CD1c-positive myeloid dendritic cell (primary cell): ENCODE data around the gene GATC.
"Not testable (repeated sequence)": the region's sequence is repeated elsewhere in the genome, so short reads cannot be mapped to it uniquely, and the experiment has no call there.

Source experiments
- DNase-seq: peaks from one replicate; pipeline ENCODE4 v3.0.0-alpha.2; 2016; ENCODE audit errors: extremely low spot score

GATC gene

GRCh38 chr12:120437735-120438494, 8.3 kb upstream of the GATC start, which contains the start of gene COX6A1:
Gene COX6A1, plus strand, starts transcription at chr12:120438113. Its CDS starts 14 bp downstream, at chr12:120438127.
- DNase-seq, result peak; percentile 98

- peak; percentile 6 for DNase-seq
Measured at GRCh38 chr12:120438495-120439198, 7.6 kb upstream of the GATC start.

- DNase-seq, result peak; percentile 74
Measured at GRCh38 chr12:120439646-120440247, 6.5 kb upstream of the GATC start.

DNA sequence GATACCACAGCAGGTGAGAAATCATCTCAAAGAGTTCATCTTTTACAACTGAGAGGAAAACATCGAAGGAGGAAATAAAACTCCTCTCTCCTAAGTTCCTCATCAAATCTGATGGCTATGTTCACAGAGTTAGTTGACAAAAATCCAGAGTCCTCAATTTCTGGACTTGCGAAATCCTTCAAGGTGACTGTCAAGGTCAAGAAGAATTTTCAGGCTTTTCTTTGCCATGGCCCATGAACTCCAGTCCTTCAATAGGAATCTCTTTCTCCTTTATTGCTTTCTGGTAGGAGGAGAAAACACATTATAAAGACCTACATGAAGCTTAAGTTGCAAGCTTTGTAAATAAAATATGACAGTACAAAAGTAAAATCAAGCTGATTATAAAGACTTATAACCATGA, 1.6 kb upstream of the GATC start:
- no peak for DNase-seq

GRCh38 chr12:120446844-120447178, 567 bp downstream of the GATC start:
- DNase-seq, result peak; percentile 15

- no peak for DNase-seq
Measured at GRCh38 chr12:120447992-120448391, 1.7 kb downstream of the GATC start.

- DNase-seq, result not testable (repeated sequence)
Measured at GRCh38 chr12:120452524-120452923, 6.3 kb downstream of the GATC start.

GRCh38 chr12:120453060-120453750, 7.0 kb downstream of the GATC start:
- DNase-seq, result no peak

DNA sequence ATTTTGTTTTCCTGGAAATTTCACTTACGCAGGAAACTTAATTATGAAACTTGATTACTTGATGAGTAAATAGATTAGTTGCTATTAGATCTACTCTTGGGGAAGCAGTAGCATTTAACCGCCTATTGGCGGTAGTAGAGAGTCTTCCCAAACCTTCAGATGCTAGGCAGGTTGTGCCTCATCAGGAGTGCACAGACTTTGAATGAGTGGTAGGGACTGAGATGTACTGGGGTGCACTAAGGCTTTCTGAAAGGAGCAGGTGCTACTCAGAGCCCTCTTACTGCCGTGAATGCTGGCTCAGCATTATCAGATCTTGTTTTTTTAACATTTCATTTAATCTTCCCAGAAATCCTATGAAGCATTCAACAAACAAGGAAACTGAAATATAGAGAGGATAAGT, 7.7 kb downstream of the GATC start:
- DNase-seq, result peak; percentile 53

GRCh38 chr12:120455302-120455701, 9.1 kb downstream of the GATC start:
- DNase-seq, result no peak

- DNase-seq, result no peak
Measured at GRCh38 chr12:120457133-120457532, 10.9 kb downstream of the GATC start.

DNA sequence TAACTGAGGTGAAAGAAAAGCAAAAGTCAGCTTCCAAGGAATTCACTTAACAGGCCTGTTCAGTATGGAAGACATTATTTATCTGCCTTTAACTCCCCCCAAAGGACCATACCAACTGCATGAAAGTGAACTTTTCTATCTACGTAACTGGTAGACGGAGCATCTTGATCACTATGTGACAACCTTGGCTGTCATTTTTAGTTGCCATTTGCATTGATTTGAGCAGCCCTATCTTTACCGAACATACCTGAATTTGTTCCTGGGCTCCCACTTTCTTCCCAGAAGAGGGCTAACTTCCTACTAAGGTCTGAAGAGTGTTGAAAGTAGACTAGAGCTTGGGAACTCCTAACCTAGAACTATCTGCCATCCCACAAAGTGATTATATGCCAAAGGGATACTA, 13.9 kb downstream of the GATC start:
- no peak for DNase-seq

- DNase-seq, result no peak
Measured at GRCh38 chr12:120462099-120462640, 15.9 kb downstream of the GATC start.

- no peak for DNase-seq
Measured at GRCh38 chr12:120463712-120464111, 17.5 kb downstream of the GATC start.

DNA sequence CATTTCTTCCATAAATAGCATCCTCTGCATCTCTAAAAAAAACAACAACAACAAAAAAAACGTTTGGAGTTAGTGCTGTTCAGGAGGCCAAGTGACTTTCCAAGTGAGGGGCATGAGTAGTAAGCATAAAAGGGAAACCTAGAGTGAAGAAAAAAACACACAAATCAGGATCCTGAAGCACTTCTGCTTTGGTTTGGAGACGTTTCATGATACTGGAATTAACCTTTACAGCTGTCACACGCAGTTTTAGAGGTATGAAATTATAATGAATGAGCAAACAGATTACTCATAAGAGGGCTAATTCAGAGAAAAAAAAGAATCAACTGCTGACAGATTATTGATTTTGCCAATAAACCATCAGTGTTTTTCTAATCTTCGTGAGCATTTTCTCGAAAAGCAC, 19.5 kb downstream of the GATC start:
- no peak for DNase-seq

DNA sequence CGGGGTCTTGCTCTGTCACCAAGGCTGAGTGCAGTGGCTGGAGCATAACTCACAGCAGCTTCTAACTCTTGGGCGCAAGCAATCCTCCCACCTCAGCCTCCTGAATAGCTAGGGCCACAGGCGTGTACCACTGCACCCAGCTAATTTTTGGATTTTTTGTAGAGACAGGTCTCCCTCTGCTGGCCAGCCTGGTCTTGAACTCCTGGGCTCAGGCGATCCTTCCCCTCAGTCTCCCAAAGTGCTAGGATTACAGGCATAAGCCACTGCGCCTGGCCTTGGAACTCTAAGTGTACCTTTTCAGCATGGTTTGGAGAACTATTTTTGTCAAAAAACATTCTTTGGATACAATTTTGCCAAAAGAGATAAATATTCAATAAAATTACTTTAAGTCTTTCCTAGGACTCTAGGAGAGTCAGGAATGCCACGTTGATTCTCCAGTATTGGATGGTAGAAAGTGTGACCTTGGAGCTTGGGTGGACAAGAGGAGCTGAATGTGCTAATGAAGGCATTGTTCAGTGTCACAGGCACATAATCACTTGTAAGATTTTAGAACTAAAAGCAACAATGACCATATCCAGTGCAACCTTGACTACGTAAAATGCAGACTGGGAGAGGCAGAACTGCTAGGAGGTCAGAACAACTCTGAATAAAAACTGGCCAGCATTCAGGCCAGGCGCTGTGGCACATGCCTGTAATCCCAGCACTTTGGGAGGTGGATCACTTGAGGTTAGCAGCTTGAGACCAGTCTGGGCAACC, 20.5 kb downstream of the GATC start:
- DNase-seq, result peak; percentile 52

GRCh38 chr12:120467439-120467838, 21.2 kb downstream of the GATC start:
- DNase-seq, result no peak

DNA sequence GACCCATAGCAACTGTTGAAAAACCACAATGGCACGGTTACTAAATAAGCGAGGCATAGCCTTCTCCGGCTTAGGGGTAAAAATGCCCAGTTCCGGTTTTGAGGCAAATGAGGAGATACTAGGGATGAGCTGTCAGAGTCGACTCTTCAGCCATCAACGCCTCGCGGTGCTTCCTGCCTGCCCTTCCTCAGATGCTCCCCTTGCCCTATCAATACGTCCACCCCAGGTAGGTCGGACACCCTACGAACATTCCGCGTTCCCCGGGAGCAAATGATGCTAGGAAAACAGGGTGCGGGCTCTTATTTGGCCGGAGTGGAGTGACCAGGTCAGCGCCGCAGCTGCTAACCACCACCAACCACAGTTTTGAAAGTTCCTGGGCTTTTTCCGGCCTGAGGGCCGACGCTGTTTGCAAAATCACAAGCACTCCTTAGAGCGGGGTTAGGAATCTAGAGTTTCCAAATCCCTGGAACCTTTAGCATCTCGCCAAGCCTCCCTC, 22.1 kb downstream of the GATC start:
- peak; percentile 80 for DNase-seq

DNA sequence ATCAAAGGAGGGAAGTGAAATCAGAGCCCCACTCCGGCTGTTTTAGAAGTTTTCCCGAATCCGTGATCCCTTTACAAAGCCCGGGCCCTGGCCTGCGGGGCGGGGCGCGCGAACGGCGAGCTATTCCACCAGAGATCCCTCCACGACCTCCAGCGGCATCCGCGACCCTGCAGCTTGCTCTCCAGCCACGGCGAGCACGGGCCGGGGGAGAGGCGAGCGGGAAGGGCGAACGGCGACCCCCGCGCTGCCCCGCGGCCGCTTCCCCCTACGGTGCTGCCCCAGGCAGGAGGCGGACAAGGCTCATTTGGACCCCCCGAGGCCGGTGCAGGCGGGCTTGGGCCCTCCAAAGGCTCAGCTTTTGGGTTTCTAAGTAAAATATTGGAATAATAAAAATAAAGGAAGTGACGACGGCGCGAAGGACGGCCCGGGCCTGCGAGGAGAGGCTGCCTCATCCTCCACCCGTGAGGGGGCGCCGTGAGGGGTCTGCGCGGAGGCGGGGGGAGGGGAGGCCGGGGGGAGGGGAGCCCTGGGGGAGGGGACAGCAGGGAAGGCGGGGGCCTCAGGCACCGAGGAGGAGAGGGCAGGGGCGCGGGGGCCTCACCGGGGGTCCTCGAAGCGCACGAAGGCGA, 22.7 kb downstream of the GATC start:
- peak; percentile 43 for DNase-seq

GRCh38 chr12:120469450-120470149, 23.4 kb downstream of the GATC start, which contains the start of gene SRSF9:
Gene SRSF9, minus strand, starts transcription at chr12:120469748. Its CDS starts 139 bp downstream, at chr12:120469609.
- peak; percentile 99 for DNase-seq
